ENCODE results near the gene MYDGF. TPM values are rescaled to one million over a fixed set of nuclear protein-coding genes. Genes with fewer than 3 reads are reported as not detected.

MYDGF gene
- total and polyA plus RNA-seq, 2 experiments from 2014 or later, result 207 to 591 TPM

DNA sequence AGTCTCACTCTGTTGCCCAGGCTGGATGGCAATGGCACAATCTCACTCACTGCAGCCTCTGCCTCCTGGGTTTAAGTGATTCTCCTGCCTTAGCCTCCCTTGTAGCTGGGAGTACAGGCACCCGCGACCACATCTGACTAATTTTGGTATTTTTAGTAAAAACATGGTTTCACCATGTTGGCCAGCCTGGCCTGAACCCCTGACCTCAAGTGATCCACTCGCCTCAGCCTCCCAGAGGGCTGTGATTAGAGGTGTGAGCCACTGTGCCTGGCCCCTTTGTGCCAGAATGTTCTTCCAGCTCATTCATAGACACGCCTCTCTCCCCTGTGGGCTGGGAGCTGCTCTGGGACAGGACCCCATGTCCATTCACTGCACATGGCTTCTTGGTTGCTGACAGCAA, 9.1 kb downstream of the MYDGF start:
- Histone ChIP-seq H3K27me3 (replicated peaks; ENCODE audit: insufficient read depth) (no peaks in the 10 kb centered on the region), H3K27ac (no peak overlapping the region), H2AFZ (no peak overlapping the region), H3K9ac (no peak overlapping the region), H3K4me2 (ENCODE audit: unreplicated experiment) (no peak overlapping the region), H3K9me3 (ENCODE audit: low read depth) (no peaks in the 10 kb centered on the region), H3K4me3 (no peak overlapping the region), H3K9me2 (ENCODE audit: insufficient read depth) (no peaks in the 10 kb centered on the region), H3F3A (ENCODE audit: insufficient read depth) (no peaks in the 10 kb centered on the region), H3K79me2 (ENCODE audit: insufficient read depth) (peaks cover 19% of the 10 kb centered on the region), H4K20me1 (ENCODE audit: insufficient read depth) (no peaks in the 10 kb centered on the region), H3K36me3 (ENCODE audit: low read depth) (peaks cover 23% of the 10 kb centered on the region; the same call in 1 of the 2 replicates), H3K4me1 (ENCODE audit: insufficient read depth) (no peaks in the 10 kb centered on the region)
- no peak for DNase-seq
- in situ Hi-C loops (cut with MboI), result no loop called here
- TF ChIP-seq EZH2 (IDR thresholded peaks at IDR 0.05; ENCODE audit: insufficient read depth, poor library complexity, severe bottlenecking) (no peak), EZH2phosphoT487 (IDR thresholded peaks at IDR 0.05; ENCODE audit: insufficient read depth, low read depth) (no peak)
- 94 to 97% methylated on average over 4 of the region's 4 CpGs for WGBS, 2 experiments (ENCODE audit: low coverage in 1 of 2, low lambda C conversion rate in 2 of 2, missing lambda C conversion rate in 2 of 2)

- TF ChIP-seq EZH2 (IDR thresholded peaks at IDR 0.05; ENCODE audit: insufficient read depth, poor library complexity, severe bottlenecking) (no peak), EZH2phosphoT487 (IDR thresholded peaks at IDR 0.05; ENCODE audit: insufficient read depth, low read depth) (no peak)
- no peaks in the 10 kb centered on the region for H3K9me2 ChIP-seq (ENCODE audit: insufficient read depth)
- 88 to 92% methylated on average over 15 of the region's 15 CpGs for WGBS, 2 experiments (ENCODE audit: low coverage in 1 of 2, low lambda C conversion rate in 2 of 2, missing lambda C conversion rate in 2 of 2)
Observed at GRCh38 chr19:4660181-4660791, 9.9 kb downstream of the MYDGF start.

DNA sequence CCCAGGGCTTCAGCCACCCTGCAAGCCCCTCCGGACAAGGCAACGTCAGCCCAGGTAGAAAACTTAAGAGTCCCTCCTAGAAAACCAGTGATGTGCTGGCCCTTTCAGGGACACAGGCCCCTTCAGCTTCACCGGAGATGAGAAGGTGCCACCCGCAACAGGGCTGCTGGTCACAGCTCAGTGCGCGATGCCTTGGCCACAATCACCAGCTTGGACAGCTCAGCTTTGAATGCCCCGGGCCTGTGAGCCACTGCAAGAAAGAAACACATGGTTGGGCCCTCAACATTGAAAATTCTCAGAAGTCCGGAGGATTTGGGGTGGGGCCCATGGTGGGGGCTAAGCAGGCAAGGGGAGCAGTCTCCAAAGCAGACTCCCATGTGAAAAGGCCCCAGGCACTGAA, 12.3 kb downstream of the MYDGF start:
- H3K4me3 ChIP-seq, result no peak overlapping the region
- in situ Hi-C loops (cut with MboI), result no loop called here
- WGBS, 2 experiments (ENCODE audit: low coverage in 1 of 2, low lambda C conversion rate in 2 of 2, missing lambda C conversion rate in 2 of 2), result 98 to 99% methylated on average over 8 of the region's 8 CpGs
- no peaks in the 10 kb centered on the region for H4K20me1 ChIP-seq (ENCODE audit: insufficient read depth)
- no peak for DNase-seq
- H3K36me3 ChIP-seq (ENCODE audit: low read depth), result peaks cover 18% of the 10 kb centered on the region; the same call in 1 of the 2 replicates
- no peaks in the 10 kb centered on the region for H3K9me2 ChIP-seq (ENCODE audit: insufficient read depth)
- 0 out of 2 replicates have a peak, but pooled peaks cover 4% of the 10 kb centered on the region for H3F3A ChIP-seq (ENCODE audit: insufficient read depth)
- TF ChIP-seq EZH2 (IDR thresholded peaks at IDR 0.05; ENCODE audit: insufficient read depth, poor library complexity, severe bottlenecking) (no peak), EZH2phosphoT487 (IDR thresholded peaks at IDR 0.05; ENCODE audit: insufficient read depth, low read depth) (no peak)
- no peaks in the 10 kb centered on the region for H3K4me1 ChIP-seq (ENCODE audit: insufficient read depth)
- no peak overlapping the region for H2AFZ ChIP-seq
- no peak overlapping the region for H3K4me2 ChIP-seq (ENCODE audit: unreplicated experiment)
- no peaks in the 10 kb centered on the region for H3K79me2 ChIP-seq (ENCODE audit: insufficient read depth)
- no peaks in the 10 kb centered on the region for H3K27me3 ChIP-seq (replicated peaks; ENCODE audit: insufficient read depth)
- no peak overlapping the region for H3K27ac ChIP-seq
- H3K9ac ChIP-seq, result no peak overlapping the region
- H3K9me3 ChIP-seq (ENCODE audit: low read depth), result no peaks in the 10 kb centered on the region

More at GRCh38 chr19:4660181-4660791, 9.9 kb downstream of the MYDGF start:
- H3F3A ChIP-seq (ENCODE audit: insufficient read depth), result 0 out of 2 replicates have a peak, but pooled peaks cover 2% of the 10 kb centered on the region
- no peak for DNase-seq
- no peak overlapping the region for H2AFZ ChIP-seq
- no peaks in the 10 kb centered on the region for H3K9me3 ChIP-seq (ENCODE audit: low read depth)
- no peak overlapping the region for H3K4me3 ChIP-seq
- H3K36me3 ChIP-seq (ENCODE audit: low read depth), result peaks cover 23% of the 10 kb centered on the region; the same call in 1 of the 2 replicates
- H3K79me2 ChIP-seq (ENCODE audit: insufficient read depth), result peaks cover 15% of the 10 kb centered on the region
- H3K4me2 ChIP-seq (ENCODE audit: unreplicated experiment), result no peak overlapping the region
- no peaks in the 10 kb centered on the region for H3K4me1 ChIP-seq (ENCODE audit: insufficient read depth)
- no peaks in the 10 kb centered on the region for H4K20me1 ChIP-seq (ENCODE audit: insufficient read depth)
- no peak overlapping the region for H3K27ac ChIP-seq
- in situ Hi-C loops (cut with MboI), result no loop called here
- H3K9ac ChIP-seq, result no peak overlapping the region
- H3K27me3 ChIP-seq (replicated peaks; ENCODE audit: insufficient read depth), result no peaks in the 10 kb centered on the region

DNA sequence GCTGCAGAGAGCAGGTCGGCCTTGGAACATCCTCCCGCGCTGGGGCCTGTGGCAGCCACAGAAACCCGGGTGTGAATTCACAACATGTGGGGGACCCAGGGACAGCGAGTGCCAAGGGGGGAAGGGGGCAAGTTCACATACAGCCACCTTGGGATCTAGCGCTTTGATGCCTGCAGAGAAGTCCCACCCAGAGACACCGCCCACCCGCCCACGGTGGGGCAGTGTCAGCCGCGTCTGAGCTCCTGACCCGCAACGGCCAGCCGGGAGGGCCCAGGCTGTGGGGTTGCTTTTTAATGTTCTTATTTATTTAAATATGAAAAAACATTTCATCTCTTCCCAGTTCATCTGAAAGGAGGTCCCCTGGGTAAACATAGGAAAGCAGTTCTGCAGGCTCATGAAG, 12.9 kb downstream of the MYDGF start:
- Histone ChIP-seq H3K9me2 (ENCODE audit: insufficient read depth) (no peaks in the 10 kb centered on the region), H3K9me3 (ENCODE audit: low read depth) (no peaks in the 10 kb centered on the region), H3K36me3 (ENCODE audit: low read depth) (peaks cover 18% of the 10 kb centered on the region; the same call in 1 of the 2 replicates), H3K4me3 (no peak overlapping the region), H3K79me2 (ENCODE audit: insufficient read depth) (no peaks in the 10 kb centered on the region), H3K9ac (no peak overlapping the region), H2AFZ (no peak overlapping the region), H4K20me1 (ENCODE audit: insufficient read depth) (no peaks in the 10 kb centered on the region), H3K4me2 (ENCODE audit: unreplicated experiment) (no peak overlapping the region), H3K27ac (no peak overlapping the region), H3K4me1 (ENCODE audit: insufficient read depth) (no peaks in the 10 kb centered on the region), H3F3A (ENCODE audit: insufficient read depth) (0 out of 2 replicates have a peak, but pooled peaks cover 4% of the 10 kb centered on the region), H3K27me3 (replicated peaks; ENCODE audit: insufficient read depth) (no peaks in the 10 kb centered on the region)
- DNase-seq, result no peak
- 74 to 78% methylated on average over 12 to 14 of the region's 14 CpGs for WGBS, 2 experiments (ENCODE audit: low coverage in 1 of 2, low lambda C conversion rate in 2 of 2, missing lambda C conversion rate in 2 of 2)
- TF ChIP-seq EZH2phosphoT487 (IDR thresholded peaks at IDR 0.05; ENCODE audit: insufficient read depth, low read depth) (no peak), EZH2 (IDR thresholded peaks at IDR 0.05; ENCODE audit: insufficient read depth, poor library complexity, severe bottlenecking) (no peak)
- in situ Hi-C loops (cut with MboI), result no loop called here
